Astrocyte (in vitro differentiated cells and primary cell): ENCODE measurements around the gene TREML2. TPM values are rescaled to one million over a fixed set of nuclear protein-coding genes. Genes with fewer than 3 reads are reported as not detected.

ENCODE experiments used
- DNase-seq: peaks from one replicate; pipeline ENCODE4 v3.0.0-alpha.2; 2010; ENCODE audit warnings: low read depth
- FAIRE-seq: peaks from 2 replicates; lab custom pipeline; 2011; peaks lifted over from hg19 to GRCh38; lab: Jason Lieb, UNC
- H2AFZ ChIP-seq: 2 replicates; pipeline ENCODE4 v1.6.0; 2012; ENCODE audit warnings: low read depth, low read length, inconsistent platforms
- H3K27ac ChIP-seq: 2 replicates; pipeline ENCODE4 v1.5.1; 2011; ENCODE audit warnings: low read depth, low read length, inconsistent platforms
- H3K27me3 ChIP-seq: 2 replicates; pipeline ENCODE4 v1.6.0; 2011; ENCODE audit warnings: low read length, inconsistent platforms; ENCODE audit not compliant: insufficient read depth
- H3K36me3 ChIP-seq: 2 replicates; pipeline ENCODE4 v1.5.1; 2011; ENCODE audit warnings: low read length, inconsistent platforms; ENCODE audit not compliant: insufficient read depth
- H3K4me1 ChIP-seq: 2 replicates; pipeline ENCODE4 v1.5.1; 2011; ENCODE audit warnings: low read length, inconsistent platforms; ENCODE audit not compliant: insufficient read depth
- H3K4me2 ChIP-seq: 2 replicates; pipeline ENCODE4 v1.6.0; 2012; ENCODE audit warnings: low read length, inconsistent platforms
- H3K4me3 ChIP-seq: 2 replicates; pipeline ENCODE4 v1.5.1; 2011; ENCODE audit warnings: low read depth, mild to moderate bottlenecking, low read length, inconsistent platforms; ENCODE audit not compliant: insufficient read depth
- H3K79me2 ChIP-seq: 2 replicates; pipeline ENCODE4 v1.6.0; 2012; ENCODE audit warnings: mild to moderate bottlenecking, low read length, inconsistent platforms; ENCODE audit not compliant: insufficient read depth
- H3K9ac ChIP-seq: 2 replicates; pipeline ENCODE4 v1.6.0; 2012; ENCODE audit warnings: mild to moderate bottlenecking, low read length, inconsistent platforms
- H3K9me3 ChIP-seq: 2 replicates; pipeline ENCODE4 v1.5.1; 2012; ENCODE audit warnings: low read depth, mild to moderate bottlenecking, low read length, inconsistent platforms; ENCODE audit not compliant: insufficient read depth
- H4K20me1 ChIP-seq: 2 replicates; pipeline ENCODE4 v1.6.0; 2012; ENCODE audit warnings: low read length, inconsistent platforms; ENCODE audit not compliant: insufficient read depth
- H3K27ac Mint-ChIP-seq: one replicate; pipeline ENCODE4 v1.8.0; 2021; ENCODE audit warnings: mild to moderate bottlenecking, mixed read lengths; ENCODE audit not compliant: unreplicated experiment
- H3K27me3 Mint-ChIP-seq: one replicate; pipeline ENCODE4 v1.8.0; 2021; ENCODE audit warnings: low read depth, mixed read lengths; ENCODE audit not compliant: unreplicated experiment
- H3K36me3 Mint-ChIP-seq: one replicate; pipeline ENCODE4 v1.8.0; 2021; ENCODE audit warnings: low read depth, mixed read lengths; ENCODE audit not compliant: unreplicated experiment
- H3K4me1 Mint-ChIP-seq: one replicate; pipeline ENCODE4 v1.8.0; 2021; ENCODE audit warnings: low read depth, mixed read lengths; ENCODE audit not compliant: unreplicated experiment
- H3K4me3 Mint-ChIP-seq: one replicate; pipeline ENCODE4 v1.8.0; 2021; ENCODE audit warnings: mild to moderate bottlenecking, moderate library complexity, mixed read lengths; ENCODE audit not compliant: unreplicated experiment
- H3K9me3 Mint-ChIP-seq: one replicate; pipeline ENCODE4 v1.8.0; 2021; ENCODE audit warnings: mild to moderate bottlenecking, mixed read lengths; ENCODE audit not compliant: unreplicated experiment
- CTCF ChIP-seq: IDR thresholded peaks from 2 replicates; pipeline ENCODE4 v1.5.1; 2011; ENCODE audit warnings: low read depth, mild to moderate bottlenecking, inconsistent platforms, low read length, moderate library complexity; ENCODE audit not compliant: insufficient read depth
- EZH2 ChIP-seq: IDR thresholded peaks from 2 replicates; pipeline ENCODE4 v1.6.1; 2012; ENCODE audit warnings: mild to moderate bottlenecking, low read length, inconsistent platforms; ENCODE audit not compliant: insufficient read depth
- total RNA-seq: library from RNA; stranded (reverse); gene quantifications from 2 replicates; pipeline ENCODE4 v1.2.1, GENCODE V29; 2021

The TREML2 gene
- total RNA-seq, 1 donor from 2014 or later = not detected

- Histone ChIP-seq H2AFZ (no peak overlapping the region), H4K20me1 (no peaks in the 10 kb centered on the region), H3K36me3 (no peaks in the 10 kb centered on the region), H3K27ac (no peak overlapping the region), H3K9ac (no peak overlapping the region), H3K27me3 (no peaks in the 10 kb centered on the region), H3K79me2 (no peaks in the 10 kb centered on the region), H3K4me3 (no peak overlapping the region), H3K4me2 (no peak overlapping the region), H3K4me1 (no peaks in the 10 kb centered on the region), H3K9me3 (no peaks in the 10 kb centered on the region)
- no peaks in the 10 kb centered on the region for H3K4me1 Mint-ChIP-seq
- TF ChIP-seq EZH2 = no peak
- no peak for TF ChIP-seq CTCF
- FAIRE-seq (no peak), DNase-seq (no peak)
- no peaks in the 10 kb centered on the region for H3K9me3 Mint-ChIP-seq
- H3K27ac Mint-ChIP-seq = no peak overlapping the region
- H3K27me3 Mint-ChIP-seq = peaks cover 20% of the 10 kb centered on the region
- no peaks in the 10 kb centered on the region for H3K36me3 Mint-ChIP-seq
- no peak overlapping the region for H3K4me3 Mint-ChIP-seq
Observed at GRCh38 chr6:41164551-41165120, 36.3 kb downstream of the TREML2 start.

- H3K27ac Mint-ChIP-seq = no peak overlapping the region
- Histone ChIP-seq H3K9ac (no peak overlapping the region), H3K4me2 (no peak overlapping the region), H3K36me3 (no peaks in the 10 kb centered on the region), H3K27ac (no peak overlapping the region), H3K79me2 (no peaks in the 10 kb centered on the region), H3K27me3 (no peaks in the 10 kb centered on the region), H3K4me3 (no peak overlapping the region), H3K4me1 (no peaks in the 10 kb centered on the region), H3K9me3 (no peaks in the 10 kb centered on the region), H2AFZ (no peak overlapping the region), H4K20me1 (no peaks in the 10 kb centered on the region)
- H3K4me3 Mint-ChIP-seq = no peak overlapping the region
- DNase-seq (no peak), FAIRE-seq (no peak)
- H3K27me3 Mint-ChIP-seq = peaks cover 27% of the 10 kb centered on the region
- no peaks in the 10 kb centered on the region for H3K4me1 Mint-ChIP-seq
- no peaks in the 10 kb centered on the region for H3K36me3 Mint-ChIP-seq
- TF ChIP-seq CTCF (no peak), EZH2 (no peak)
- no peaks in the 10 kb centered on the region for H3K9me3 Mint-ChIP-seq
Observed at GRCh38 chr6:41163419-41163717, 37.6 kb downstream of the TREML2 start.

GRCh38 chr6:41162687-41163418, 38.1 kb downstream of the TREML2 start, which contains the start of gene TREM2:
TSS of gene TREM2 (minus strand) at chr6:41163116. CDS start at chr6:41163082, 34 bp downstream.
- H3K79me2 ChIP-seq = no peaks in the 10 kb centered on the region
- no peaks in the 10 kb centered on the region for H3K9me3 Mint-ChIP-seq
- peaks cover 3% of the 10 kb centered on the region for H3K36me3 Mint-ChIP-seq
- no peaks in the 10 kb centered on the region for H3K4me1 ChIP-seq
- no peak within 1 kb of the TSS for H3K4me3 Mint-ChIP-seq
- no peak within 1 kb of the TSS for H2AFZ ChIP-seq
- no peaks in the 10 kb centered on the region for H3K4me1 Mint-ChIP-seq
- TF ChIP-seq EZH2 = no peak
- no peak for TF ChIP-seq CTCF
- FAIRE-seq = no peak
- peaks cover 32% of the 10 kb centered on the region for H3K27me3 Mint-ChIP-seq
- no peak for DNase-seq
- H3K36me3 ChIP-seq = no peaks in the 10 kb centered on the region
- no peak within 1 kb of the TSS for H3K4me2 ChIP-seq
- no peak within 1 kb of the TSS for H3K27ac Mint-ChIP-seq
- no peaks in the 10 kb centered on the region for H3K9me3 ChIP-seq
- no peaks in the 10 kb centered on the region for H3K27me3 ChIP-seq
- H4K20me1 ChIP-seq = no peaks in the 10 kb centered on the region
- H3K27ac ChIP-seq = no peak within 1 kb of the TSS
- no peak within 1 kb of the TSS for H3K9ac ChIP-seq
- H3K4me3 ChIP-seq = no peak within 1 kb of the TSS
